Caki2 (cell line): Measurements from ENCODE around the gene PTMS. TPM values are rescaled to one million over a fixed set of nuclear protein-coding genes. Genes with fewer than 3 reads are reported as not detected.

Source experiments
- DNase-seq: peaks from one replicate; pipeline ENCODE4 v3.0.0-alpha.2; 2015; ENCODE audit warnings: low read depth
- in situ Hi-C: cut with HindIII; loops from 2 replicates; pipeline ENCODE4 v1.10.0; 2016; ENCODE audit warnings: low sequenced_read_pairs, low pct_unique_long_range_greater_than_20kb, mixed read lengths
- total RNA-seq: library from RNA; depleted of rRNA; stranded (reverse); fragments of >200 nt; shearing (Covaris generic); gene quantifications from 2 replicates; pipeline ENCODE4 v1.2.3, GENCODE V29; 2014; ENCODE audit warnings: low replicate concordance

PTMS gene
- total RNA-seq, 1 experiment from 2014 or later, result 317 TPM

DNA sequence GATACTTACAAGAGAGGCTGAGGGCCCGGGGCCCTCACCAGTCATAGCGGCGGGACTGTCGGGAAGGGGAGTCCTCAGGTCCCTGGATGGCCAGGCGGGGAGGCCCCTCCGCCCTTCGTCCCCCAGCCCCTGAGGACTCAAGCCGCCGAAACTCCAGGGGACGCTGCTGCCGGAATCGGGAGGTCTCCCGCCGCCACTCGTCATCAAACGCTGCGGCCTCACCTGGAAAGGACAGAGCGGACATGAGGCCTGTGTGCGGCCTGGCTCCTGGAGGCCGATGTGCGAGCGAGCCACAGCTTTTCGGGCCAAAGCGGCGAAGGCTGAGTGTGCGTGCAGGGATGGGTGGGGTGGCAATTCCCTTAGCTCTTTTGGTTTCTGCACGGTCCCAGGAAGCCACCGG lies 17.4 kb upstream of the PTMS start:
- no peak for DNase-seq
- in situ Hi-C loops, result no loop called here

- in situ Hi-C loops, result no loop called here
- DNase-seq, result no peak
Measured at GRCh38 chr12:6750506-6750905, 15.7 kb upstream of the PTMS start.

DNA sequence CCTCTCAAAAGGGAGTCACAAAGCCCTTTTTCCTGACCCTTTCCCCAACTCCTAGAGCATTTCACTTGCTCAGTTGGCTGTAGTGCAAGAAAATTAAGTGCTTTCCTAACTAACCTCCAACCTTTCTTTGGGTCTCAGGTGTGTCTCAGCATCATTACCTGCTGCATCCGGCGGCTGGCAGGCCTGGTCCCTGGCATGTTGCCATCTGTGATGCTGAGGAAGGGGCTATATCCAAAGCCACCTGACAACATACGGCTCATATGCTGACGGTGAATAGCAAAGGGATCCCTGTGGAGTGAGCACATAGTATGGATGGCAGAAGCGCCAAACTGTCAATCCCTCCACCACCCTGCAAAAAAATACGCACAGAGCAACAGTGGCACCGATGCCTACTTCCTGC lies 14.4 kb upstream of the PTMS start:
- no peak for DNase-seq
- in situ Hi-C loops, result no loop called here

DNA sequence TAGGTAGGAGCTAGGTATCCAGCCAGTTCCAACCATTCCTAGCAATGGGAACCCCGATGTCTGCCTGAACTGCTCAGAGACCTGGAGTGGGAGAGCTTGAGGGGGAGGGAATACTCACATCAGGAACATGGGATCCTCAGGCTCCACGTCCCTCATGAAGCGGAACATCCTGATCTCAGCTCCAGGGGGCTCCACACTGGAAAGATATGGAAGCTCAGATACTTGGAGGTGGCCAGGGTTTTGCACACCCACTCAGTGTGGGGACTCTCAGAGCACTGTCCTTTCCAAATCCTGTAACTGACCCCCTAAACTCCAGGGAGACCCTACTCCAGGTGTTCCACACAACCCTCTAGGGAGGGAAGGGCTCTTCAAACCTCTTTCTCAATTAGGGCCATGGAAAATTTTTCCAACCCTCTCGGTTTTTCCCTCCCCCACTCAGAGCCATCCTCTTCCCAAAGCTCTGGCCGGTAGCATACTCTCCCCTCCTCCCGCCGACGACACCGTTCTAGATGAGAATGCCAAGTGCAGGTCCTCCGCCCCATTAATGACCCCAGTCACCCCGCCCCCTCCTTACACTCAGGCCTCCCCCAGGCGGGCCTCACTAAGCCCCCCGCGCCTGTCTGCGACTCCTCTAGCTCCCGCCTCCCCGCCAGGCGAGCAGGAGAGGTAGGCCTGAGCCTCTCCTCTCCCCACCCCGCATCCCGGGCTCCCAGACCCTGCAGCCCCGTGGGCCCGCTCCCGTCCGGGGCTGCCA lies 13.8 kb upstream of the PTMS start:
- in situ Hi-C loops, result no loop called here

GRCh38 chr12:6752921-6753771 lies 13.0 kb upstream of the PTMS start, which contains the start of gene MLF2:
Gene MLF2, minus strand, starts transcription at chr12:6753141. Its CDS starts 807 bp downstream, at chr12:6752334.
- in situ Hi-C loops, result no loop called here
- DNase-seq, result peak; percentile 98

More for the DNA sequence above, 13.8 kb upstream of the PTMS start:
- DNase-seq, result peak; percentile 29

- DNase-seq, result no peak
- in situ Hi-C loops, result no loop called here
Measured at GRCh38 chr12:6753772-6754356, 12.3 kb upstream of the PTMS start.

DNA sequence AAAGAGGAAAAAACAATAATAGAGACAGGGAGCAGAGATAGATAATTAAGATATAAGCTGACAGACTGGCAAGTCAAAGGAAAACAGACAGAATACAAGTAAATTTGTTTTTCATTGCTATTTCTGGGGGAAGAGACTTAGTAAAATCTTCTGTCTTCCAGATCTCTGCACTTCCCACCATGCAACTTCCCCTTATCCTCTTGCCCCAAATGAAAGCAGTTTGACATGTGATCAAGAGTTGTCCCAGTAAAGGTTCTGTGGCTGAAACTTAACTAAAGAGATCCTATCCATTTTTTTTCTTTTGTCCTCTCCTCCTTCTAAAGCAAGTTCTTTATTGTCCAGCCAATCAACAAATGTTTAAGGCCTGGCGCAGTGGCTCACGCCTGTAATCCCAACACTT lies 11.8 kb upstream of the PTMS start:
- in situ Hi-C loops, result no loop called here
- DNase-seq, result no peak

DNA sequence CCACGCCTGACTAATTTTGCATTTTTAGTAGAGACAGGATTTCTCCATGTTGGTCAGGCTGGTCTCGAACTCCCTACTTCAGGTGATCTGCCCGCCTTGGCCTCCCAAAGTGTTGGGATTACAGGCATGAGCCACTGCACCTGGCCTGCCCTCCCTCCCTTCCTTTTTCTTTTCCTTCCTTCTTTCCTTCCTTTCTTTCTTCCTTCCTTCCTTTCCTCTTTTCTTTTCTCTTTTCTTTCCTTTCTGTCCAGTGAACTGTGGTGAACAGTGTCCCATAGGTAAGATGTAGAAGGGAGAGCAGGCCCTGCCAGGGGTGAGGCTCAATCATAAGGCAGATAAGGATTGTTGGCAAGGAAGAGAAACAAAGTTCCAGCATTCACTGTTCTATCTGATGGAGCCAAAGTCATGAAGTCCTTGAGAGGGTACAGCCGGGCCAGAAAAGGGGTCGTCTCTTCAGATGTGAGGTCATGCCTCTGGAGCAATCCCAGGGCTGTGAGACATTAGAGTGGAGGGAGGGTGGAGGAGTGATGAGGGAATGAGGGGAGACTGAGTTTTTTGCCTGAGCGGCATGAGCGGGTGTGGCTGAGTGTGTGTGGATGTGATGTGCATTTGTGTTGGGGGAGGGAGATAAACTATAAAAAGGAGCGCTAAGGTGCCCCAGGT lies 9.0 kb upstream of the PTMS start:
- in situ Hi-C loops, result no loop called here
- no peak for DNase-seq

GRCh38 chr12:6758506-6759095 lies 7.6 kb upstream of the PTMS start:
- in situ Hi-C loops, result no loop called here

DNA sequence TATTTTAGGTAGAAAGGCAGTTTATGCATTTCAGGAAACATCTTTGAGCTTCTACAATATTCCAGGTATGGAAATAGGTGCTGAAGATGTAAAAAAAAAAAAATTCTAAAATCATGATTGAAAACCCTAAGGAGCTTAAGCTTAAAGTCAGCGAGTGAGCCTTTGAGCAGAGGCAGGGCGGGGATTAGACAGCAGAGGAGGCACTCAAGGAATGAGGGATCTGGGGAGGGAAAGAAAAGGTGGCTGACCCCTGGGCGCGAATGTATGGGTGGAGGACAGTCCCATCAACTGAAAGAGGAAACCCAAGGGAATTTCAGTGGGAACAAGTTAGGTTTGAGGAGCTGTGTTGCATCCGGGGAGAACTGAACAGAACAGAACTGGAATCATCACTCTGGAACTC lies 6.4 kb upstream of the PTMS start:
- in situ Hi-C loops, result no loop called here
- no peak for DNase-seq

More at GRCh38 chr12:6758506-6759095, 7.6 kb upstream of the PTMS start:
- no peak for DNase-seq

GRCh38 chr12:6763380-6763779 lies 2.8 kb upstream of the PTMS start:
- in situ Hi-C loops, result no loop called here
- no peak for DNase-seq

DNA sequence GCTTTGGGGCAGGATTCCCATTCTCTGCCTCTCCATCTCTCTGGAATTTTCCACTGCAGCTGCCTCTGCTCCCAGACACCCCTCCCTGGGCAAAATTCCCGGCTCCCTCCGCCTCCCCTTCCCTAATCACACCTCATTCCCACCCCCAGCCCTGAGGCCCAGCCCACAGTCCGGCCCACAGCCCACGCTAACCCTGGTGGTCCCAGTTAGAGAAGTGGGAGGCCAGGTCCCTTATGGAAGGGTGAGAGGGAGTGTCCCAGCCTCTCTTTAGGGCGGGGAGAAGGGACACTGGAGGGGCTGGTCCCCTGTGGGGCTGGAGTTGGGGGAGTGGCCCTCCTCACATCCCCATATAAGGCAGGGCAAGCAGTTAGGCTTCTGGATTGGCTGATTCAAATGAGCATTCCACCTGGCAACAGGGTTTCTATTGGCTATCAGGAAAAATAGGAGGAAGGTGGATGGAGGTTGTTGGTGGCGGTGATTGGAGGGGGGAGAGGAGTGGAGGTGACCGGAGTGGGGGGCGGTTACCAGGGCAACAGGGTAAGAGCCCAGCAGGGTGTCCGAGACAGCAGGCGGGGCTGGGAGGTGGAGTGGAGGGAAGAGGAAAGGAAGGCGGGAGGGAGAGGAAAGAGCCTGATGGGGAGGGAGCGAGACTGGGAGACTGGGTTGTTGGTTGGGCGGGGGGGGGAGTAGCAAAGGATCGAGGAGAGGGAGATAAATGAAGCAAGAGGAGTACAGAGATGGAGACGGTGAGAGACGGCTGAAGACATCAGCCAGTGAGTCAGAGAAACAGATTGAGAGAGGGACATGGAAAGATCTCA lies 1.9 kb upstream of the PTMS start:
- DNase-seq, result peak; percentile 100
- in situ Hi-C loops, result no loop called here

- in situ Hi-C loops, result no loop called here
Measured at GRCh38 chr12:6765048-6765633, 1.0 kb upstream of the PTMS start.

GRCh38 chr12:6766651-6767349 lies 637 bp downstream of the PTMS start:
- peak; percentile 73 for DNase-seq
- in situ Hi-C loops, result no loop called here

More at GRCh38 chr12:6765048-6765633, 1.0 kb upstream of the PTMS start:
- DNase-seq, result peak; percentile 37

DNA sequence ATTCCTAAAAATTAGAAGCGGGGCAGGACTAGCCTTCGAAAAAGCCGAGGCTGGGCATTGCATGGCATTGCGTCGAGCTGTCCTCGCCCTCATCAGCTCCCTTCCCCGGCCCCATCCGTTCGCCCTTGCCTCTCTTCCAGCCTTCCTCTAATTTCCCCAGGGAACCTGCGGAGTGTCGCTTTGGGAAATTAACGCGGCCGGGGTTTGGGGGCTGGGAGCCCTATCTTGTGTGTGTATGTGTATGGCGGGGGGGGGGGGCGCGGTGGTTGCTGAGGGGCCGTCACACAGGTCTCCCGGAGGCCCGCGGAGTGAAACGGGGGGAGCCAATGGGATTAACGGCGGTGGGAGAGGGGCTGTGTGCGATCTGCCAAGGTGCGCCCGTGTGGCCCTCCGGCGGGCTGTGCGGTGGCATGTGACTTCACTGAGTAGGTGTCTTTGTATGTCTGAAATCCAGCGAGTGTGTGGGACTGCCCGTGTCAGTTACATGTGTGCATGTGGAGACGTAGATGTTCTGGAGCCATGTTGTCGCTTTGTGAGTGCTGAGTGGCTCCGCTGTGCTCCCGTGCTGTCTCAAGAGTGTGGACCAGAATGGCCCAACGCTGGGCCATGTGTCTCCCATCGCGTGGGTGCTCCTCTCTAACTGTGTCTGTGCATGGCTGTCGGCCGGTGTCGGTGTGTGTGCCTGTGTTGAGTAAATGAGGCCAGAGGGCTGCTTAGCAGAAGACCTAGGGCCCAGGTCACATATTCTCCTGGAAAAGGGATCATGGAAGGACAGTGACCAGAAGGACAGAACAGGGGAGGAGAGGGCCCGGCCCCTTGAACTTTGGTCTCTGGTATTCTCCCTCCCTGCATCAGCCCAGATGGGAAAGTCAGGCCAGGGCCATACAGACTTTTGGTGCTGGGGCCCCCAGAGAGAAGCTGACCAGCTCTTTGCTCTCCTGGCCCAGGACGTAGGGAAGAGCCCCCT lies 1.5 kb downstream of the PTMS start:
- in situ Hi-C loops, result no loop called here
- DNase-seq, result no peak
